C4-2B (cell line): ENCODE results near the gene HSPB6.

Experiments used
- H3K27ac ChIP-seq: fragments of 450-650 bp; 2 replicates; pipeline ENCODE4 v1.5.1; 2017
- CTCF ChIP-seq: fragments of 450-650 bp; conservative IDR thresholded peaks from 2 replicates; pipeline ENCODE4 v1.5.1; 2017; ENCODE audit warnings: mild to moderate bottlenecking
- ZFX ChIP-seq: fragments of 450-650 bp; IDR thresholded peaks from 2 replicates; pipeline ENCODE4 v1.6.1; 2017

Gene HSPB6

GRCh38 chr19:35722461-35722860 is 34.4 kb downstream of the HSPB6 start:
- no peak overlapping the region for H3K27ac ChIP-seq
- no peak for TF ChIP-seq CTCF
- TF ChIP-seq ZFX: no peak

- no peak overlapping the region for H3K27ac ChIP-seq
- TF ChIP-seq ZFX (no peak), CTCF (no peak)
These were observed 35.5 kb downstream of the HSPB6 start for GRCh38 chr19:35721374-35721773.

GRCh38 chr19:35720648-35721047 is 36.2 kb downstream of the HSPB6 start:
- TF ChIP-seq CTCF (no peak), ZFX (no peak)

GRCh38 chr19:35720163-35720524 is 36.7 kb downstream of the HSPB6 start:
- TF ChIP-seq ZFX (no peak), CTCF (no peak)
- no peak overlapping the region for H3K27ac ChIP-seq

More at GRCh38 chr19:35720648-35721047, 36.2 kb downstream of the HSPB6 start:
- no peak overlapping the region for H3K27ac ChIP-seq

- peak overlapping the region; percentile 92 for H3K27ac ChIP-seq
- no peak for TF ChIP-seq ZFX
- TF ChIP-seq CTCF: no peak
These were observed 37.2 kb downstream of the HSPB6 start for GRCh38 chr19:35719402-35720162.

- TF ChIP-seq CTCF (no peak), ZFX (peak; percentile 79; the same call in 1 of the 2 replicates)
- H3K27ac ChIP-seq: peak overlapping the region; percentile 92
These were observed 38.3 kb downstream of the HSPB6 start for GRCh38 chr19:35718345-35719041.

GRCh38 chr19:35717665-35718344 is 39.0 kb downstream of the HSPB6 start, which contains the start of gene KMT2B:
KMT2B (plus strand) TSS chr19:35718003; CDS start chr19:35718019, 16 bp downstream.
- TF ChIP-seq ZFX (peak; percentile 91), CTCF (no peak)
- H3K27ac ChIP-seq: peak within 1 kb of the TSS; percentile 92
